ENCODE data around the gene MBP. TPM values are rescaled to one million over a fixed set of nuclear protein-coding genes. Genes with fewer than 3 reads are reported as not detected.

Gene MBP
- total RNA-seq, 4 donors from 2014 or later = 45.0 to 60.0 (median 51.9) TPM

DNA sequence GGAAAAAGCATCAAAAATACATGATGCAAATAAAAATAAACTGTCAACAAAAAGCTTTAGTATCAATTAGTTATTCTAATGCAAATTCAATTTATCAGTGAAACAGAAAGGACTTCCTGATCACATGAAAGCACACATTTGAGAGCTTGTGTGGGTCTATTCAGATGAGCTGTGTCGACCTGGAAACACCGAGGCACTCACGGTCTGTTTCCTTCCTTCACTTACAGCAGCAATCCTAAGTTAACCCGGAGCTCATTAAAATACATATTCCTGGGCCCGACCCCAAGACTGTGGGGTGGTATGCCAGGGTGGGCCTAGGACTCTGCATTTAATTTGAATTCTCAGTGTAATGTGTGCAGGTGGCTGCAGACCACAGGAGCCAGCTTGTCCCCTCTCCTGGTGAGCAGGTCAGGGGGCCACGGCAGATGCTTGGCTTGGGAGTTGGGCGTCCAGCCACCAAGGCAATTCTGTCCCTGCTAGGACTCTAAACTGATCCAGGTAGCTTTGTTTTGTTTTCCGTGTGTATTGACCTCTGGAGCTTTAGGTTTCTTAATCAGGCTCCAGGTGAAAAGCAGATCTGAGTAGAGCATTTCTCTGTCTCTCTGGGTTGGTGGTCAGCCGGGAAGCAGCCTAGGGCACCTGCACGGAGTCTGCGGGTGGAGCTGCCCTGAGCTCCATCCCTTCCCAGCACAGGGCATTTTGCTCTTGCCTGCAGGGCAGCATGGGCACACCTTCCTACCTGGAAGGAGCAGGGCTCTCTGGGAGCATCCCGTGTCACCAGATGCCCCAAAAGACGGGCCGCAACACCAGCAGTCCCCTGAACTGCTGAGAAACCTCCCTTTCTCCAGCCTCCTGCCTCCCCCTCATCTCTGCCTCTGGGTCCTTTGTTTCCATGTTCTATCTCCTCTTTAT lies 9.0 kb downstream of the MBP start:
- no peak for TF ChIP-seq CTCF (IDR thresholded peaks at IDR 0.05)
- TF ChIP-seq POLR2A (IDR thresholded peaks at IDR 0.05) = no peak
- WGBS, 2 donors = 80 to 81% methylated on average over 14 of the region's 14 CpGs
- no peak overlapping the region for H3K4me3 ChIP-seq (ENCODE audit: low read depth, poor library complexity, severe bottlenecking)
- DNase-seq (ENCODE audit: low spot score in 2 of 2) = peak in 1 of 2 donors; percentile 78
- intact Hi-C loops (cut with DNase I; ENCODE audit: low total_unique reads) = no loop called here

DNA sequence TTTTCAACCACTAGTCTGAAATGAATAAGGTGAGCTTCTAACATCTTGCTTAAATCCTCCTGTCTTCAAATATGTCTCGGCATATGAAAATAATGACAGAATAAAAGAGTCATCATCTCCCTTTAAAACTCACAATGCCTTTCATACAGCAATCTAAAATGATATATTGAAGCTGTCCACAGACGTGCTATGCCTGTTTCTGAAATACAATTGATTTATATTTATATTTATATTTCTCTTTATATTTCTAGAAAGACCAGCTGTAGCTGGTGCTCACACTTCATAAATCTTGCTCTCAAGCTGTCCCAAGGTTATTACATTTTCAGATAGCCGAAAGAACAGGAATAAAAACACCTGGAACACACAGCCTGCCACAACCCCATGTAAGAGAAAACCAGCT lies 11.1 kb downstream of the MBP start:
- WGBS, 2 donors = 86 to 93% methylated on average over 3 of the region's 3 CpGs

DNA sequence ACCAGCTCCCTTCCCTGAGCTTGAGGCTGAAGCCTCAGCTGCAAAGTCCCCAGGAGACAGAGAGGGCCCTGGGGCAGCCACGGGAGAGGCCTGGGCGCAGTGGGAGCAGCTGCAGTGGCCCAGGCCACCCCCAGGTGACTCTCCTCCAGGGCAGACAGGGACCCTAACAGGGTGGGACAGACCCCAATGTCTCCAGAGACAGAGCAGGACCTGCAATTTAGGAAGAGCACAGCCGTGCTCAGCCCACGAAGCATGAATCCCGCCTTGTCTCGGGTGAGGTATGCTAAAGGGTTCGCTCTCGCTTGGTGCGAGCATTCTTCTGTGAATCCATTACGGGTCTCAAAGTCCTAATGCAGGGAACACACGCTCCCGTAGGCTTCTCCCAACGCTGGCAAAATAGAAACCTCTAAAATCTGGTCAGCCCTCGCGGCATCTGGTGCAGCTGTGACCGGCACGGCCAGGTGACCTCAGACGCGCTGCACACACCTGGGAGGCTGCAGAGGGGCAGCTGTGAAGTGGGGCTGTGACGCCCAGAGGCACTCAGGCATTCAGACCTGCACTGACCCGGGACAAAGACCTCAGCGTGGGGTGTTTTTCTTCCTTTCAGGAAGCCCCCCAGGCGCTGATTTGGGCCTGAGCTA lies 12.6 kb downstream of the MBP start:
- no peak overlapping the region for H3K4me3 ChIP-seq (ENCODE audit: low read depth, poor library complexity, severe bottlenecking)
- intact Hi-C loops (cut with DNase I; ENCODE audit: low total_unique reads) = no loop called here
- peak in 1 of 2 donors; percentile 56 for DNase-seq (ENCODE audit: low spot score in 2 of 2)
- TF ChIP-seq CTCF (IDR thresholded peaks at IDR 0.05) = no peak
- TF ChIP-seq POLR2A (IDR thresholded peaks at IDR 0.05) = no peak
- WGBS, 2 donors = 92 to 93% methylated on average over 20 to 21 of the region's 23 CpGs

More for the DNA sequence above, 11.1 kb downstream of the MBP start:
- no peak for TF ChIP-seq POLR2A (IDR thresholded peaks at IDR 0.05)
- no peak for TF ChIP-seq CTCF (IDR thresholded peaks at IDR 0.05)
- intact Hi-C loops (cut with DNase I; ENCODE audit: low total_unique reads) = no loop called here
- no peak for DNase-seq (ENCODE audit: low spot score in 2 of 2)
- H3K4me3 ChIP-seq (ENCODE audit: low read depth, poor library complexity, severe bottlenecking) = no peak overlapping the region

DNA sequence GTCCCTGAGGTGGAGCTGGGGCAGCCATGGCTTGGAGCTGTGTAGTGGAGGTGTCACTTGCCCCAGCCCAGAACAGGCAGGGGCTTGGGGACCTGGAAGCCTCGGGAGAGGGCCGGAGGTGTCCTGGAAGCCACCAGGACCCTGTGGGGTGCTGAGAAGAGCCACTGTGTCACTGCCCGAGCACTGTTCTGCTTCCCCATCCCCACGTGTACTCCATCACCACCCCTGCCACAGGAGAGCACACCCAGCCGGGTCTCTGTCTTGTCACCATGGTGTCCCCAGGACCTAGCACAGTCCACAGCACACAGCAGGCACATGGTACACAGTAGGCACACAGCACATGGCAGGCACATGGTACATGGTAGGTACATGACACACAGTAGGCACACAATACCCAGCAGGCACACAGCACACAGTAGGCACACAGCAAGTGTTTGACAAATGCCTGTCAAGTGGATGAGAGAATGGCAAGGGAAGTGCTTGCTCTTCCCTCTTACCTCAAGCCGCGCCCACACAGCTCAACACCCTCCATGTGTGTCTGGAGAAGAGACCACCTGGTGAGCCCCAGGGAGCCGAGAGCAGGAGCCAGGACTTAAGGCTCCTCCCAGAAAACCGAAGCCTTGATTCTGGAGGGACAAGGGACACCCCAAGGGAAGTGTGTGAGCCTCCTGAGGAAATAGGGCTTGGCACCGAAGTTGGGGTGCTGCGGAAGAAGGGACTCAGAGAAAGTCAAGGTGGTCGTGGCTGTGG lies 13.3 kb downstream of the MBP start:
- WGBS, 2 donors = 87 to 92% methylated on average over 12 of the region's 12 CpGs
- DNase-seq (ENCODE audit: low spot score in 2 of 2) = peak in 1 of 2 donors; percentile 78
- no peak overlapping the region for H3K4me3 ChIP-seq (ENCODE audit: low read depth, poor library complexity, severe bottlenecking)
- no peak for TF ChIP-seq POLR2A (IDR thresholded peaks at IDR 0.05)
- TF ChIP-seq CTCF (IDR thresholded peaks at IDR 0.05) = no peak
- intact Hi-C loops (cut with DNase I; ENCODE audit: low total_unique reads) = no loop called here

- intact Hi-C loops (cut with DNase I; ENCODE audit: low total_unique reads) = no loop called here
- DNase-seq (ENCODE audit: low spot score in 2 of 2) = peak in 1 of 2 donors; percentile 67
- TF ChIP-seq POLR2A (IDR thresholded peaks at IDR 0.05) (no peak), CTCF (IDR thresholded peaks at IDR 0.05) (no peak)
- WGBS, 2 donors = 95 to 97% methylated on average over 11 to 12 of the region's 12 CpGs
- no peak overlapping the region for H3K4me3 ChIP-seq (ENCODE audit: low read depth, poor library complexity, severe bottlenecking)
Observed at GRCh38 chr18:77118256-77119090, 14.1 kb downstream of the MBP start.

Data from lower leg skin (tissue), 4 donors.